Caco-2 (cell line): Measurements from ENCODE around the gene BLVRB. TPM values are rescaled to one million over a fixed set of nuclear protein-coding genes. Genes with fewer than 3 reads are reported as not detected.

Experiments
- BruUV-seq: library from RNA; stranded (reverse); fragments of 400-500 nt; replicated peaks from 2 replicates; lab custom pipeline; 2021; lab: Mats Ljungman, UMichigan
- CTCF ChIA-PET: fragments of 300-600 bp; sonication (Branson Sonifier 250); formaldehyde crosslinking; loops from one replicate; lab custom pipeline; 2022; ENCODE audit warnings: antibody characterized with exemption; lab: Charles Lee
- POLR2A ChIA-PET: fragments of 300-600 bp; sonication (Branson Sonifier 250); formaldehyde crosslinking; loops from one replicate; lab custom pipeline; 2022; ENCODE audit warnings: antibody characterized with exemption; lab: Charles Lee
- DNase-seq, 2 experiments: peaks; one replicate each; pipeline versions ENCODE4 v3.0.0 to v3.0.0-alpha.2; 2020 to 2022
- H3K27me3 ChIP-seq: replicated peaks from 2 replicates; pipeline ENCODE4 v1.6.0; 2011; ENCODE audit warnings: low read length; ENCODE audit not compliant: control insufficient read depth, insufficient read depth
- H3K36me3 ChIP-seq: 2 replicates; pipeline ENCODE4 v1.5.1; 2011; ENCODE audit warnings: low read length; ENCODE audit not compliant: control insufficient read depth, insufficient read depth
- H3K4me1 ChIP-seq: fragments of 250-450 bp; sonication (Bioruptor Pico); 2 replicates; pipeline ENCODE4 v1.5.1; 2020; ENCODE audit warnings: mild to moderate bottlenecking
- H3K4me3 ChIP-seq: 2 replicates; pipeline ENCODE4 v1.5.1; 2011; ENCODE audit warnings: low read depth, mild to moderate bottlenecking, control low read depth, low read length
- H3K9me3 ChIP-seq: fragments of 250-450 bp; sonication (Bioruptor Pico); 2 replicates; pipeline ENCODE4 v1.5.1; 2020; ENCODE audit warnings: mild to moderate bottlenecking, moderate library complexity
- H3K27ac Mint-ChIP-seq: one replicate; pipeline ENCODE4 v1.8.0; 2022; ENCODE audit warnings: mixed read lengths; ENCODE audit not compliant: unreplicated experiment
- H3K27me3 Mint-ChIP-seq: one replicate; pipeline ENCODE4 v1.8.0; 2022; ENCODE audit warnings: mixed read lengths; ENCODE audit not compliant: insufficient read depth, unreplicated experiment
- H3K36me3 Mint-ChIP-seq: one replicate; pipeline ENCODE4 v1.8.0; 2022; ENCODE audit warnings: mild to moderate bottlenecking, mixed read lengths; ENCODE audit not compliant: insufficient read depth, unreplicated experiment
- H3K4me1 Mint-ChIP-seq: one replicate; pipeline ENCODE4 v1.8.0; 2022; ENCODE audit warnings: low read depth, mixed read lengths; ENCODE audit not compliant: unreplicated experiment
- H3K4me3 Mint-ChIP-seq: one replicate; pipeline ENCODE4 v1.8.0; 2022; ENCODE audit warnings: mild to moderate bottlenecking, moderate library complexity, mixed read lengths; ENCODE audit not compliant: unreplicated experiment
- H3K9me3 Mint-ChIP-seq: one replicate; pipeline ENCODE4 v1.8.0; 2022; ENCODE audit warnings: mixed read lengths; ENCODE audit not compliant: unreplicated experiment
- CTCF ChIP-seq, 2 experiments: fragments of 200-600 bp in 1 of 2; IDR thresholded peaks; 1 replicate in 1 of 2; 2 replicates in 1 of 2; pipeline versions ENCODE4 v1.5.1 to v1.8.0; 2011 to 2022; ENCODE audit warnings: antibody characterized with exemption in 1 of 2, control low read depth in 1 of 2, inconsistent platforms in 1 of 2, low read depth in 1 of 2, low read length in 1 of 2, mild to moderate bottlenecking in 1 of 2, moderate library complexity in 1 of 2; ENCODE audit not compliant: insufficient read depth in 1 of 2, severe bottlenecking in 1 of 2, unreplicated experiment in 1 of 2
- intact Hi-C: fragments of 100-400 bp; cut with micrococcal nuclease; formaldehyde crosslinking; loops from one replicate; pipeline ENCODE4 v1.10.0; 2022; ENCODE audit not compliant: unreplicated experiment
- total RNA-seq: library from RNA; stranded (reverse); gene quantifications from 2 replicates; pipeline ENCODE4 v1.2.3, GENCODE V29; 2022

Gene BLVRB
- total RNA-seq, 1 experiment from 2014 or later: 101 TPM

GRCh38 chr19:40510526-40511115 is 45.1 kb upstream of the BLVRB start:
- no peak overlapping the region for H3K27ac Mint-ChIP-seq
- intact Hi-C loops: no loop called here
- H3K4me3 ChIP-seq: no peak overlapping the region
- no peak for TF ChIP-seq CTCF (IDR thresholded peaks at IDR 0.05; ENCODE audit: insufficient read depth in 1 of 2, low read depth in 1 of 2, low read length in 1 of 2, severe bottlenecking in 1 of 2, unreplicated experiment in 1 of 2)
- no peaks in the 10 kb centered on the region for H3K4me1 Mint-ChIP-seq
- H3K36me3 Mint-ChIP-seq: no peaks in the 10 kb centered on the region
- H3K27me3 Mint-ChIP-seq: peaks cover 13% of the 10 kb centered on the region
- H3K4me3 Mint-ChIP-seq: no peak overlapping the region
- ChIA-PET POLR2A (no interaction called here), CTCF (no interaction called here)
- H3K4me1 ChIP-seq: no peaks in the 10 kb centered on the region
- H3K9me3 Mint-ChIP-seq: no peaks in the 10 kb centered on the region
- no peaks in the 10 kb centered on the region for H3K27me3 ChIP-seq
- H3K9me3 ChIP-seq: no peaks in the 10 kb centered on the region
- H3K36me3 ChIP-seq: no peaks in the 10 kb centered on the region
- DNase-seq: no peak
- no TSS peak for BruUV-seq

GRCh38 chr19:40508739-40509260 is 43.3 kb upstream of the BLVRB start:
- ChIA-PET CTCF (interaction anchor here (0.7 kb wide), 2 partner anchors 43 to 127 kb away, joined by 4 to 6 read pairs; partner anchors contain the start of gene BLVRB), POLR2A (no interaction called here)
- Mint-ChIP-seq H3K4me1 (no peaks in the 10 kb centered on the region), H3K27me3 (peaks cover 15% of the 10 kb centered on the region), H3K36me3 (no peaks in the 10 kb centered on the region), H3K9me3 (no peaks in the 10 kb centered on the region), H3K27ac (no peak overlapping the region), H3K4me3 (no peak overlapping the region)
- no TSS peak for BruUV-seq
- TF ChIP-seq CTCF (IDR thresholded peaks at IDR 0.05; ENCODE audit: insufficient read depth in 1 of 2, low read depth in 1 of 2, low read length in 1 of 2, severe bottlenecking in 1 of 2, unreplicated experiment in 1 of 2): no peak
- intact Hi-C loops: no loop called here
- Histone ChIP-seq H3K27me3 (no peaks in the 10 kb centered on the region), H3K36me3 (no peaks in the 10 kb centered on the region), H3K4me3 (no peak overlapping the region), H3K9me3 (no peaks in the 10 kb centered on the region), H3K4me1 (no peaks in the 10 kb centered on the region)
- DNase-seq: no peak

- Mint-ChIP-seq H3K36me3 (no peaks in the 10 kb centered on the region), H3K4me1 (no peaks in the 10 kb centered on the region), H3K27ac (no peak overlapping the region), H3K9me3 (no peaks in the 10 kb centered on the region), H3K4me3 (no peak overlapping the region), H3K27me3 (peaks cover 17% of the 10 kb centered on the region)
- no peak for DNase-seq
- no peak for TF ChIP-seq CTCF (IDR thresholded peaks at IDR 0.05; ENCODE audit: insufficient read depth in 1 of 2, low read depth in 1 of 2, low read length in 1 of 2, severe bottlenecking in 1 of 2, unreplicated experiment in 1 of 2)
- no peaks in the 10 kb centered on the region for H3K9me3 ChIP-seq
- no peaks in the 10 kb centered on the region for H3K27me3 ChIP-seq
- CTCF ChIA-PET: no interaction called here
- POLR2A ChIA-PET: no interaction called here
- intact Hi-C loops: no loop called here
- no TSS peak for BruUV-seq
- H3K4me1 ChIP-seq: no peaks in the 10 kb centered on the region
- no peak overlapping the region for H3K4me3 ChIP-seq
- H3K36me3 ChIP-seq: no peaks in the 10 kb centered on the region
These were observed 42.3 kb upstream of the BLVRB start for GRCh38 chr19:40507892-40508291.
